ENCODE data around the gene SAE1. TPM values are rescaled to one million over a fixed set of nuclear protein-coding genes. Genes with fewer than 3 reads are reported as not detected.

SAE1 gene
- total RNA-seq, 1 donor from 2014 or later, result 49.9 TPM

- no peaks in the 10 kb centered on the region for H3K9me3 ChIP-seq
- ATAC-seq, result no peak
- peak overlapping the region; percentile 89 for H3K27ac ChIP-seq
- H3K4me1 ChIP-seq, result peaks cover 25% of the 10 kb centered on the region
- DNase-seq, result no peak
- intact Hi-C loops (cut with DNase I), result no loop called here
- peak overlapping the region; percentile 57 for H3K4me3 ChIP-seq
- peaks cover 50% of the 10 kb centered on the region for H3K36me3 ChIP-seq
- TF ChIP-seq CTCF (IDR thresholded peaks at IDR 0.05), result no peak
- no peaks in the 10 kb centered on the region for H3K27me3 ChIP-seq (ENCODE audit: low read depth)
Observed at GRCh38 chr19:47258434-47258833, 127.8 kb downstream of the SAE1 start.

- no peaks in the 10 kb centered on the region for H3K27me3 ChIP-seq (ENCODE audit: low read depth)
- no peaks in the 10 kb centered on the region for H3K9me3 ChIP-seq
- DNase-seq (no peak), ATAC-seq (no peak)
- no peak for TF ChIP-seq CTCF (IDR thresholded peaks at IDR 0.05)
- no peak overlapping the region for H3K27ac ChIP-seq
- intact Hi-C loops (cut with DNase I), result no loop called here
- peaks cover 25% of the 10 kb centered on the region for H3K4me1 ChIP-seq
- peaks cover 56% of the 10 kb centered on the region for H3K36me3 ChIP-seq
- H3K4me3 ChIP-seq, result no peak overlapping the region
Observed at GRCh38 chr19:47258895-47259555, 128.4 kb downstream of the SAE1 start.

Small RNAs within 50 kb of the gene (microRNA-seq; reads per million reads assigned to microRNA genes)
- gene MIR3190 (ENCODE audit: borderline number of aligned reads) (not detected), gene MIR3191 (ENCODE audit: borderline number of aligned reads) (not detected)

Other genes with a start within 250 kb of the SAE1 start
- 1.8 TPM for gene NPAS1, start 111.0 kb upstream of the SAE1 start, total RNA-seq
- gene TMEM160, start 82.2 kb upstream of the SAE1 start, total RNA-seq, result 29.5 TPM
- 49.3 TPM for gene ZC3H4, start 17.1 kb upstream of the SAE1 start, total RNA-seq
- 18.5 TPM for gene BBC3, start 100.4 kb downstream of the SAE1 start, total RNA-seq
- 30.7 TPM for gene CCDC9, start 125.7 kb downstream of the SAE1 start, total RNA-seq
- 18.0 TPM for gene INAFM1, start 144.1 kb downstream of the SAE1 start, total RNA-seq
- gene C5AR1, start 179.0 kb downstream of the SAE1 start, total RNA-seq, result 79.9 TPM
- 6.4 TPM for gene C5AR2, start 201.3 kb downstream of the SAE1 start, total RNA-seq
- 14.5 TPM for gene DHX34, start 218.5 kb downstream of the SAE1 start, total RNA-seq

All from lower lobe of right lung (tissue), 2 donors.